Activated naive CD4-positive, alpha-beta T cell treated with Interleukin-2 at 50 U/mL for 16 hours (primary cell): ENCODE results near the gene DUOXA1.

Experiments
- DNase-seq: peaks from one replicate; pipeline ENCODE4 v3.0.0-alpha.2; 2020

Gene DUOXA1

GRCh38 chr15:45130291-45131000, 767 bp upstream of the DUOXA1 start:
- DNase-seq = no peak

GRCh38 chr15:45128971-45129639, 574 bp downstream of the DUOXA1 start:
- DNase-seq = no peak

GRCh38 chr15:45126535-45127158, 3.0 kb downstream of the DUOXA1 start:
- DNase-seq = peak; percentile 47

GRCh38 chr15:45123397-45123796, 6.3 kb downstream of the DUOXA1 start:
- no peak for DNase-seq

GRCh38 chr15:45122719-45123118, 7.0 kb downstream of the DUOXA1 start:
- no peak for DNase-seq

- no peak for DNase-seq
These were observed 7.8 kb downstream of the DUOXA1 start for GRCh38 chr15:45121706-45122417.

- no peak for DNase-seq
These were observed 8.7 kb downstream of the DUOXA1 start for GRCh38 chr15:45121020-45121419.

GRCh38 chr15:45120081-45120972, 9.4 kb downstream of the DUOXA1 start:
- DNase-seq = no peak

GRCh38 chr15:45118996-45119395, 10.7 kb downstream of the DUOXA1 start:
- DNase-seq = no peak

GRCh38 chr15:45118131-45118588, 11.5 kb downstream of the DUOXA1 start:
- DNase-seq = peak; percentile 86

GRCh38 chr15:45117308-45118130, 12.2 kb downstream of the DUOXA1 start:
- no peak for DNase-seq

GRCh38 chr15:45116482-45117307, 13.0 kb downstream of the DUOXA1 start:
- no peak for DNase-seq

GRCh38 chr15:45116006-45116481, 13.6 kb downstream of the DUOXA1 start:
- no peak for DNase-seq

GRCh38 chr15:45115312-45115820, 14.3 kb downstream of the DUOXA1 start:
- no peak for DNase-seq

- DNase-seq = no peak
These were observed 15.0 kb downstream of the DUOXA1 start for GRCh38 chr15:45114751-45115085.

- DNase-seq = no peak
These were observed 15.5 kb downstream of the DUOXA1 start, which contains the start of the genes DUOX2 and DUOXA2 for GRCh38 chr15:45114076-45114750. DUOX2 (minus strand) TSS chr15:45114172; CDS start chr15:45113411, 761 bp downstream. DUOXA2 (plus strand) TSS chr15:45114326; CDS start chr15:45114606, 280 bp downstream.

- DNase-seq = no peak
These were observed 16.2 kb downstream of the DUOXA1 start for GRCh38 chr15:45113380-45113990.

GRCh38 chr15:45112591-45113379, 16.9 kb downstream of the DUOXA1 start:
- DNase-seq = no peak
